Suprapubic skin (tissue), 3 donors: ENCODE results near the gene TRIM66.

Experiments
- CTCF ChIP-seq, 2 donors: fragments of 200-600 bp in 1 of 2; fragments of 450-650 bp in 1 of 2; sonication (generic) in 1 of 2; IDR thresholded peaks; one replicate each; pipeline ENCODE4 v1.5.1; 2016 to 2019; ENCODE audit warnings: antibody characterized with exemption in 2 of 2, mild to moderate bottlenecking in 1 of 2, moderate library complexity in 1 of 2
- POLR2A ChIP-seq, 2 donors: fragments of 450-650 bp; IDR thresholded peaks; one replicate each; pipeline ENCODE4 v1.6.1; 2017; ENCODE audit warnings: antibody characterized with exemption in 2 of 2, mild to moderate bottlenecking in 2 of 2, moderate library complexity in 2 of 2

- TF ChIP-seq CTCF (IDR thresholded peaks at IDR 0.05) = no peak
- no peak for TF ChIP-seq POLR2A (IDR thresholded peaks at IDR 0.05)
Measured at GRCh38 chr11:8679006-8679405, 3.5 kb downstream of the TRIM66 start.
